ENCODE data around the gene DNAH2.

Gene DNAH2

DNA sequence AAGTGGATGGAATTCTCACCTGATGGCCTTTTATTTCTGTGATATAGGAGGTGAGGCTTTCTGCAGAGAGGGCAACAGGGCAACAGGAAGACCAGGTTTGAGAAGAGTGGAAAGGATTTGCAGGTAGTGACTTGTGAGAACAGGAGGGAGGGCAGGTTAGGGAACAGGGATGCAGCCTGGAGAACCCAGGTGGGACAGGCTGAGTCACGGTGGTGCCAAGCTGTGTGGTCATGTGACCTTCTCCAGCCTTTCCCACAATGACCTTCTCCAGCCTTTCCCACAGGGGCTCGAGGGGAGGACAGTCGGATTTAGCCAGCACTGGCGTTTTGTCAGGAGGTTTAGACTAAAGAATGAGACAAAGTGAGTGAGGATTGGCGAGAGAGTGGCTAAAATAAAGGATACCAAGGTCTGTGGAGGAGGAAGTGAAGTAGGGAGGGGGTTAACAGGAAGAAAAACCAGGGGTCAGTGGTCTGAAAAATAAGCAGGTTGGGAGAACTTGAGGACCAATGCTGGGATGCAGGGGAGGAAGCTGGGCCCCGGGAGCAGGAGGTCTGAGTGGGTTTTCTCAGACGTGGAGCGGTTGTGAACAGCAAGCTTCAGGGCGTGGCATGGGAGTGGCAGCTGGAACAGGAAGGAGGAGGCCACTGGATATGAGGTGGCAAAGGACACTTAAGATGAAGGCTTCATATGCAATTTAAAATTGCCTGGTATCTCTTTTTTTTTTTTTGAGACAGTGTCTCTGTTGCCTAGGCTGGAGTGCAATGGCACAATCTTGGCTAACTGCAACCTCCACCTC lies 37.7 kb downstream of the DNAH2 start:
- H3K4me3 ChIP-seq (ENCODE audit: low read length) = no peak overlapping the region
- DNase-seq = no peak
- H2BK120ac ChIP-seq (ENCODE audit: low read depth, low read length) = no peak overlapping the region
- H3K4me1 ChIP-seq (ENCODE audit: control insufficient read depth, low read depth, low read length) = no peaks in the 10 kb centered on the region
- H2AK5ac ChIP-seq (ENCODE audit: low read length) = no peak overlapping the region
- no peaks in the 10 kb centered on the region for H3K36me3 ChIP-seq (ENCODE audit: control insufficient read depth, insufficient read depth, low read length)
- no peak overlapping the region for H3K23ac ChIP-seq (ENCODE audit: low read length)
- no peak overlapping the region for H2BK15ac ChIP-seq (replicated peaks; ENCODE audit: low read depth)
- H4K8ac ChIP-seq (ENCODE audit: low read depth, low read length) = no peak overlapping the region
- H3K4me2 ChIP-seq (ENCODE audit: low read length) = no peak overlapping the region
- H3K79me2 ChIP-seq (ENCODE audit: control insufficient read depth, insufficient read depth, low read length) = no peaks in the 10 kb centered on the region
- H4K5ac ChIP-seq (ENCODE audit: low read length) = no peak overlapping the region
- no peak overlapping the region for H3K9ac ChIP-seq (ENCODE audit: low read length)
- no peaks in the 10 kb centered on the region for H3K79me1 ChIP-seq (ENCODE audit: low read length)
- H3K18ac ChIP-seq (ENCODE audit: low read length) = no peak overlapping the region
- H3K27me3 ChIP-seq (ENCODE audit: insufficient read depth, low read length, poor library complexity) = no peaks in the 10 kb centered on the region
- H3K4ac ChIP-seq (ENCODE audit: low read depth, low read length) = no peak overlapping the region
- H2BK5ac ChIP-seq (ENCODE audit: low read length) = no peak overlapping the region
- H3K56ac ChIP-seq (ENCODE audit: low read length) = no peak overlapping the region
- WGBS (ENCODE audit: extremely low coverage, insufficient coverage, low lambda C conversion rate) = no CpG with 5 or more reads among the region's 9 CpGs
- no peak overlapping the region for H3K27ac ChIP-seq (ENCODE audit: low read depth, low read length)

DNA sequence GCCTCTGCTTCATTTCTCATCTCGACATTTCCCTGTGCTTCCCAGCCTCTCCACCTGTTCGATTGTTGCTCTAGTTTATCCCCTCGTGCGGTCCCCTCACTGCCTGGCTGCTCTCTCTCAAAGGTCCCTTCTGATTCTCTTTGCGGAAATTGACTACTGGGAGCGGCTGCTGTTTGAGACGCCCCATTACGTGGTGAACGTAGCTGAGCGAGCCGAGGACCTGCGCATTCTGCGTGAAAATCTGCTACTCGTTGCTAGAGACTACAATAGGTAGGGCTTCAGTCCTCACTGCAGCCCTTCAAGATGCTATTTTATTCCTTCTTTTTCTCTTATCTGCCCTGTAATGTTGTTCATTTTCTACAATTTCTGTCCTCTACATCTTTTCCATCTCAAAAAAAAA lies 39.4 kb downstream of the DNAH2 start:
- no peak for DNase-seq

DNA sequence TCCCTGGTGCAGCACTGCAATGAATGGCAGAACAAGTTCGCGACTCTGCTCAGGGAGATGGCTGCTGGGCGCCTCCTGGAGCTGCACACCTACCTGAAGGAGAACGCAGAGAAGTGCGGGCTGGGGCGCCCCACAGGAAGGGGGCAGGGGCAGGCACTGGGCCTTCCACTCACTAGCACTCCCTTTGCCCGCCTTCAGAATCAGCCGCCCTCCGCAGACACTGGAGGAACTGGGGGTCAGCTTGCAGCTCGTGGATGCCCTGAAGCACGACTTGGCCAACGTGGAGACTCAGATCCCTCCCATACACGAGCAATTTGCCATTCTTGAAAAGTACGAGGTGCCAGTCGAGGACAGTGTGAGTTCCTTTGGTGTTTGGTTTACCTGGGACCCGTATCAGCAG lies 46.4 kb downstream of the DNAH2 start:
- no peak overlapping the region for H2BK120ac ChIP-seq (ENCODE audit: low read depth, low read length)
- H3K18ac ChIP-seq (ENCODE audit: low read length) = no peak overlapping the region
- H3K4me2 ChIP-seq (ENCODE audit: low read length) = no peak overlapping the region
- H2BK15ac ChIP-seq (replicated peaks; ENCODE audit: low read depth) = no peak overlapping the region
- no peaks in the 10 kb centered on the region for H3K79me1 ChIP-seq (ENCODE audit: low read length)
- DNase-seq = no peak
- H3K4me3 ChIP-seq (ENCODE audit: low read length) = no peak overlapping the region
- no CpG with 5 or more reads among the region's 16 CpGs for WGBS (ENCODE audit: extremely low coverage, insufficient coverage, low lambda C conversion rate)
- no peak overlapping the region for H4K8ac ChIP-seq (ENCODE audit: low read depth, low read length)
- peaks cover 2% of the 10 kb centered on the region for H3K4me1 ChIP-seq (ENCODE audit: control insufficient read depth, low read depth, low read length)
- H3K27ac ChIP-seq (ENCODE audit: low read depth, low read length) = no peak overlapping the region
- H3K9ac ChIP-seq (ENCODE audit: low read length) = no peak overlapping the region
- no peak overlapping the region for H2BK5ac ChIP-seq (ENCODE audit: low read length)
- H3K56ac ChIP-seq (ENCODE audit: low read length) = no peak overlapping the region
- no peaks in the 10 kb centered on the region for H3K36me3 ChIP-seq (ENCODE audit: control insufficient read depth, insufficient read depth, low read length)
- H3K23ac ChIP-seq (ENCODE audit: low read length) = no peak overlapping the region
- H4K5ac ChIP-seq (ENCODE audit: low read length) = no peak overlapping the region
- no peaks in the 10 kb centered on the region for H3K79me2 ChIP-seq (ENCODE audit: control insufficient read depth, insufficient read depth, low read length)
- no peaks in the 10 kb centered on the region for H3K27me3 ChIP-seq (ENCODE audit: insufficient read depth, low read length, poor library complexity)
- H2AK5ac ChIP-seq (ENCODE audit: low read length) = no peak overlapping the region
- H3K4ac ChIP-seq (ENCODE audit: low read depth, low read length) = no peak overlapping the region

More for the DNA sequence above, 39.4 kb downstream of the DNAH2 start:
- H3K4me1 ChIP-seq (ENCODE audit: control insufficient read depth, low read depth, low read length) = no peaks in the 10 kb centered on the region
- no peaks in the 10 kb centered on the region for H3K79me2 ChIP-seq (ENCODE audit: control insufficient read depth, insufficient read depth, low read length)
- H3K4me3 ChIP-seq (ENCODE audit: low read length) = no peak overlapping the region
- H3K56ac ChIP-seq (ENCODE audit: low read length) = no peak overlapping the region
- no peak overlapping the region for H3K23ac ChIP-seq (ENCODE audit: low read length)
- H3K27me3 ChIP-seq (ENCODE audit: insufficient read depth, low read length, poor library complexity) = no peaks in the 10 kb centered on the region
- no peak overlapping the region for H3K4ac ChIP-seq (ENCODE audit: low read depth, low read length)
- WGBS (ENCODE audit: extremely low coverage, insufficient coverage, low lambda C conversion rate) = no CpG with 5 or more reads among the region's 14 CpGs
- H2BK120ac ChIP-seq (ENCODE audit: low read depth, low read length) = no peak overlapping the region
- no peak overlapping the region for H2AK5ac ChIP-seq (ENCODE audit: low read length)
- no peak overlapping the region for H4K5ac ChIP-seq (ENCODE audit: low read length)
- H3K9ac ChIP-seq (ENCODE audit: low read length) = no peak overlapping the region
- H3K18ac ChIP-seq (ENCODE audit: low read length) = no peak overlapping the region
- no peaks in the 10 kb centered on the region for H3K36me3 ChIP-seq (ENCODE audit: control insufficient read depth, insufficient read depth, low read length)
- no peak overlapping the region for H3K27ac ChIP-seq (ENCODE audit: low read depth, low read length)
- no peak overlapping the region for H3K4me2 ChIP-seq (ENCODE audit: low read length)
- H2BK15ac ChIP-seq (replicated peaks; ENCODE audit: low read depth) = no peak overlapping the region
- H2BK5ac ChIP-seq (ENCODE audit: low read length) = no peak overlapping the region
- no peaks in the 10 kb centered on the region for H3K79me1 ChIP-seq (ENCODE audit: low read length)
- no peak overlapping the region for H4K8ac ChIP-seq (ENCODE audit: low read depth, low read length)

DNA sequence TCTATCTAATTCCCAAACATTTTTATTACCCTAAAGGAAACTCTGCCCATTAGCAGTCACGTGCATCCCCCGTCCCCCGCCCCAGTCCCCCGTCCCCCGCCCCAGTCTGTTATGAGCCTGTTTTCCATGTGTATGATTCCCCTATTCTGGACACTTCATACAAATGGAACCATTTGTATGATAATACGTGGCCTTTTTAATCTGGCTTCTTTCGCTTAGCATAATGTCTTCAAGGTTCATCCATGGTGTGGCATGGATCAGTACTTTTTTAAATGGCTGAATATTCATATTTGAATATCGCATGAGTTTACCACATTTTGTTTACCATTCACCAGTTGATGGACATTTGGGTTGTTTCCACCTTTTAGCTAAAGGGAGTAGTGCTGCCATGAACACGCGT lies 49.5 kb downstream of the DNAH2 start:
- DNase-seq = no peak
- Histone ChIP-seq H3K36me3 (ENCODE audit: control insufficient read depth, insufficient read depth, low read length) (no peaks in the 10 kb centered on the region), H3K56ac (ENCODE audit: low read length) (no peak overlapping the region), H3K27ac (ENCODE audit: low read depth, low read length) (no peak overlapping the region), H4K8ac (ENCODE audit: low read depth, low read length) (no peak overlapping the region), H3K4me1 (ENCODE audit: control insufficient read depth, low read depth, low read length) (peaks cover 2% of the 10 kb centered on the region), H3K4me2 (ENCODE audit: low read length) (no peak overlapping the region), H3K23ac (ENCODE audit: low read length) (no peak overlapping the region), H2BK15ac (replicated peaks; ENCODE audit: low read depth) (no peak overlapping the region), H4K5ac (ENCODE audit: low read length) (no peak overlapping the region), H3K4me3 (ENCODE audit: low read length) (no peak overlapping the region), H2BK5ac (ENCODE audit: low read length) (no peak overlapping the region), H3K9ac (ENCODE audit: low read length) (no peak overlapping the region), H3K79me1 (ENCODE audit: low read length) (no peaks in the 10 kb centered on the region), H3K4ac (ENCODE audit: low read depth, low read length) (no peak overlapping the region), H2AK5ac (ENCODE audit: low read length) (no peak overlapping the region), H3K27me3 (ENCODE audit: insufficient read depth, low read length, poor library complexity) (no peaks in the 10 kb centered on the region), H3K79me2 (ENCODE audit: control insufficient read depth, insufficient read depth, low read length) (no peaks in the 10 kb centered on the region), H3K18ac (ENCODE audit: low read length) (no peak overlapping the region), H2BK120ac (ENCODE audit: low read depth, low read length) (no peak overlapping the region)
- no CpG with 5 or more reads among the region's 10 CpGs for WGBS (ENCODE audit: extremely low coverage, insufficient coverage, low lambda C conversion rate)

DNA sequence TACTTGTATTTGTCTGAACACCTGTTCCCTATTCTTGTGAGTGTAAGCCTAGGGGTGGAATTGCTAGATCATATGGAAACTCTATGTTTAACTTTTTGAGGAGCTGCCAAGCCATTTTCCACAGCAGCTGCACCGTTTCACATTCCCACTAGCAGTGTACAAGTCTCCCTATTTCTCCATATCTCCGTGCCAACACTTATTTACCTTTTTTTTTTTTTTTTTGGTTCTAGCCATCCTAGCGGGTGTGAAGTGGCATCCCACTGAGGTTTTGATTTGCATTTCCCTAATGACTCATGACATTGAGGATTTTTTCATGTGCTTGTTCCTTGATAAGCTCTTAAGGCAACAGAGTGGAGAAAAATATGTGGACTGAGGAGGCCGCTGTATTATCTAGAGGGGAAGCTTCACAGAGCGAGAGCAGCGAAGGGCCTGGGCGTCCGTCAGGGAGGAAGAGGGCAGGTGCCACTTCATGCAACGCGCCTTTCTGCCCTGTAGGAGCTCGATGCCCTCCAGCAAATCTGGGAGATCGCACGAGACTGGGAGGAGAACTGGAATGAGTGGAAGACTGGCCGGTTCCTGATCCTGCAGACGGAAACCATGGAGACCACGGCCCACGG lies 50.0 kb downstream of the DNAH2 start:
- H3K36me3 ChIP-seq (ENCODE audit: control insufficient read depth, insufficient read depth, low read length) = no peaks in the 10 kb centered on the region
- H3K79me2 ChIP-seq (ENCODE audit: control insufficient read depth, insufficient read depth, low read length) = no peaks in the 10 kb centered on the region
- no peaks in the 10 kb centered on the region for H3K27me3 ChIP-seq (ENCODE audit: insufficient read depth, low read length, poor library complexity)
- H4K8ac ChIP-seq (ENCODE audit: low read depth, low read length) = no peak overlapping the region
- no CpG with 5 or more reads among the region's 17 CpGs for WGBS (ENCODE audit: extremely low coverage, insufficient coverage, low lambda C conversion rate)
- no peak overlapping the region for H3K4me3 ChIP-seq (ENCODE audit: low read length)
- no peak overlapping the region for H3K56ac ChIP-seq (ENCODE audit: low read length)
- DNase-seq = peak; percentile 58
- H3K9ac ChIP-seq (ENCODE audit: low read length) = no peak overlapping the region
- no peaks in the 10 kb centered on the region for H3K79me1 ChIP-seq (ENCODE audit: low read length)
- H3K4me1 ChIP-seq (ENCODE audit: control insufficient read depth, low read depth, low read length) = peaks cover 2% of the 10 kb centered on the region
- no peak overlapping the region for H3K27ac ChIP-seq (ENCODE audit: low read depth, low read length)
- no peak overlapping the region for H2BK120ac ChIP-seq (ENCODE audit: low read depth, low read length)
- H3K4me2 ChIP-seq (ENCODE audit: low read length) = no peak overlapping the region
- no peak overlapping the region for H2AK5ac ChIP-seq (ENCODE audit: low read length)
- H2BK5ac ChIP-seq (ENCODE audit: low read length) = no peak overlapping the region
- H2BK15ac ChIP-seq (replicated peaks; ENCODE audit: low read depth) = no peak overlapping the region
- H3K23ac ChIP-seq (ENCODE audit: low read length) = no peak overlapping the region
- H3K4ac ChIP-seq (ENCODE audit: low read depth, low read length) = no peak overlapping the region
- H3K18ac ChIP-seq (ENCODE audit: low read length) = no peak overlapping the region
- H4K5ac ChIP-seq (ENCODE audit: low read length) = no peak overlapping the region
